Adrenal gland (tissue), 12 donors: ENCODE measurements around the gene DHCR24. TPM values are rescaled to one million over a fixed set of nuclear protein-coding genes. Genes with fewer than 3 reads are reported as not detected.

ENCODE experiments used
- DNase-seq, 7 donors: peaks; one replicate each; pipeline ENCODE4 v3.0.0-alpha.2; 2019 to 2020
- H3K27ac ChIP-seq, 5 donors: fragments of 200-600 bp; sonication (generic) in 4 of 5; 1 replicate in 3 of 5; 2 replicates in 2 of 5; pipeline versions ENCODE4 v1.5.1 to v1.8.0; 2016 to 2020; ENCODE audit warnings: mild to moderate bottlenecking in 1 of 5
- H3K27me3 ChIP-seq: fragments of 200-600 bp; 2 replicates; pipeline ENCODE4 v1.8.0; 2021
- H3K36me3 ChIP-seq, 2 donors: fragments of 200-600 bp; replicated peaks in 1 of 2; 1 replicate in 1 of 2; 2 replicates in 1 of 2; pipeline versions ENCODE4 v1.5.1 to v1.8.0; 2018 to 2022
- H3K4me1 ChIP-seq, 2 donors: fragments of 200-600 bp; replicated peaks in 1 of 2; 1 replicate in 1 of 2; 2 replicates in 1 of 2; pipeline versions ENCODE4 v1.5.1 to v1.8.0; 2018 to 2021
- H3K4me3 ChIP-seq, 4 donors: fragments of 200-600 bp; sonication (generic) in 3 of 4; one replicate each; pipeline ENCODE4 v1.5.1; 2016 to 2018
- H3K9me3 ChIP-seq, 3 donors: fragments of 200-600 bp; sonication (generic) in 1 of 3; replicated peaks in 1 of 3; 1 replicate in 2 of 3; 2 replicates in 1 of 3; pipeline versions ENCODE4 v1.5.1 to v1.8.0; 2016 to 2021
- POLR2A ChIP-seq, 2 donors: fragments of 450-650 bp; IDR thresholded peaks; one replicate each; pipeline ENCODE4 v1.6.1; 2017; ENCODE audit warnings: antibody characterized with exemption in 2 of 2, mild to moderate bottlenecking in 2 of 2, moderate library complexity in 1 of 2
- WGBS, 4 donors: extraction: QIAGEN DNeasy Blood & Tissue Kit in 2 of 4; methylation state at CpG; one replicate each; pipeline versions ENCODE4 v1.1.5 to v1.1.7; 2013 to 2017; 5-methylcytosine and 5-hydroxymethylcytosine counted together
- intact Hi-C, 2 donors: fragments of 100-400 bp; cut with DNase I; formaldehyde crosslinking; loops; one replicate each; pipeline versions ENCODE4 v1.14.1 to v1.15.0; 2022 to 2023
- polyA plus RNA-seq, 3 donors: library from polyadenylated mRNA; stranded (reverse); fragments of 200-250 nt in 2 of 3; fragments of 350-450 nt in 1 of 3; fragmentation: Illumina TruSeq in 1 of 3; extraction: RNeasy Lipid Tissue Mini Kit (QIAGEN cat#74804) in 1 of 3; gene quantifications; one replicate each; pipeline ENCODE4 v1.2.3, GENCODE V29; 2013 to 2014
- total RNA-seq, 9 donors: library from RNA; depleted of rRNA in 4 of 9; stranded (reverse); fragments of >200 nt in 4 of 9; fragments of 120-200 nt in 1 of 9; fragmentation: NEBNext Ultra II Directional in 1 of 9; extraction: Animal tissue kit (Norgen Biotek cat#: 25700) in 1 of 9; gene quantifications; one replicate each; pipeline versions ENCODE4 v1.1.0 to v1.2.4, GENCODE V29; 2013 to 2023
- TF ChIP-seq, protein P1 (sequence below), 6 experiments: fragments of 450-650 bp in 4 of 6; fragments of 200-600 bp in 2 of 6; sonication (generic) in 1 of 6; IDR thresholded peaks; 1 replicate in 5 of 6; 2 replicates in 1 of 6; pipeline versions ENCODE4 v1.5.1 to v1.8.0; 2016 to 2021; ENCODE audit warnings: antibody characterized with exemption in 6 of 6, mild to moderate bottlenecking in 2 of 6, moderate library complexity in 1 of 6
- donor health status: healthy with polysubstance abuse.
- donor health status: Bipolar disorder and iron deficiency.
- donor health status: DM: yes; HTN: yes; CAD: no.
- donor health status: DM: no; HTN: no; CAD: no.
- donor health status: DM: no; HTN: no; CAD: no.
- donor health status: DM: yes; HTN: yes; CAD: no.

Gene DHCR24
- total and polyA plus RNA-seq, 12 donors, result 138 to 4,801 (median 2,741) TPM

DNA sequence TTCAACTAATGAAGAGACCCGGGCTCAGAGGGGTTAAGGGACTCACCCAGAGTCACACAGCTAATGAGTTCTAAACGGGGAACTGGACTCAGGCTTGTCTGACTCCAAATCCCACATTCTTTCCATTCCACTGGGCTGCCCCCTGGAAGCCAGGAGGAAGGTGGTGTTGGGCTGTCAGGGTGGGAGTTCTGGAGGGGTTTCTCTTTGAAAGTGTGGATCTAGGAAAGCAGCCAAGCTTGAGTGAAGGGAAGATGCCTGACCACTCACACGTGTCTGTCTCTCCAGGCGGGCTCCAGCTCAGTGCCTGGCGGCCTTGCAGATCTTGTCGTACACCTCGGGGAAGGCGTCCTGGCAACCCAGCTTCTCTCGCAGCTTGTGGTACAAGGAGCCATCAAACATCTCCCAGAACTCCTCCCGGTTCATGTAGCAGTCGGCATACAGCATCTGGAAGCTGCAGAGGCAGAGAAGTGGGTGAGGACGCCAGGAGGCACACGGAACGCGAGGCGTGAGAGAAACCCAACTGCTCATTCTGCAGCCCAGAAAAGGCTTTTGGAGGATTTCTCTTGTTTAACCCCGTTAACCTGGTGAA, 35.0 kb downstream of the DHCR24 start:
- Histone ChIP-seq H3K27ac (peak overlapping the region in 1 of 5 donors; percentile 72), H3K9me3 (no peaks in the 10 kb centered on the region), H3K4me3 (no peak overlapping the region), H3K27me3 (no peaks in the 10 kb centered on the region), H3K36me3 (peaks cover 0 to 69% of the 10 kb centered on the region in 2 donors), H3K4me1 (peaks cover 6 to 19% of the 10 kb centered on the region in 2 donors)
- WGBS, 4 donors, result 72 to 91% (median 76%) methylated on average over 11 to 17 of the region's 17 CpGs
- intact Hi-C loops, result no loop called here
- DNase-seq, result peak in 2 of 7 donors; percentile 21 to 51
- no peak for TF ChIP-seq POLR2A (IDR thresholded peaks at IDR 0.05)
- TF ChIP-seq, protein P1, sequence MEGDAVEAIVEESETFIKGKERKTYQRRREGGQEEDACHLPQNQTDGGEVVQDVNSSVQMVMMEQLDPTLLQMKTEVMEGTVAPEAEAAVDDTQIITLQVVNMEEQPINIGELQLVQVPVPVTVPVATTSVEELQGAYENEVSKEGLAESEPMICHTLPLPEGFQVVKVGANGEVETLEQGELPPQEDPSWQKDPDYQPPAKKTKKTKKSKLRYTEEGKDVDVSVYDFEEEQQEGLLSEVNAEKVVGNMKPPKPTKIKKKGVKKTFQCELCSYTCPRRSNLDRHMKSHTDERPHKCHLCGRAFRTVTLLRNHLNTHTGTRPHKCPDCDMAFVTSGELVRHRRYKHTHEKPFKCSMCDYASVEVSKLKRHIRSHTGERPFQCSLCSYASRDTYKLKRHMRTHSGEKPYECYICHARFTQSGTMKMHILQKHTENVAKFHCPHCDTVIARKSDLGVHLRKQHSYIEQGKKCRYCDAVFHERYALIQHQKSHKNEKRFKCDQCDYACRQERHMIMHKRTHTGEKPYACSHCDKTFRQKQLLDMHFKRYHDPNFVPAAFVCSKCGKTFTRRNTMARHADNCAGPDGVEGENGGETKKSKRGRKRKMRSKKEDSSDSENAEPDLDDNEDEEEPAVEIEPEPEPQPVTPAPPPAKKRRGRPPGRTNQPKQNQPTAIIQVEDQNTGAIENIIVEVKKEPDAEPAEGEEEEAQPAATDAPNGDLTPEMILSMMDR (IDR thresholded peaks at IDR 0.05), result no peak

DNA sequence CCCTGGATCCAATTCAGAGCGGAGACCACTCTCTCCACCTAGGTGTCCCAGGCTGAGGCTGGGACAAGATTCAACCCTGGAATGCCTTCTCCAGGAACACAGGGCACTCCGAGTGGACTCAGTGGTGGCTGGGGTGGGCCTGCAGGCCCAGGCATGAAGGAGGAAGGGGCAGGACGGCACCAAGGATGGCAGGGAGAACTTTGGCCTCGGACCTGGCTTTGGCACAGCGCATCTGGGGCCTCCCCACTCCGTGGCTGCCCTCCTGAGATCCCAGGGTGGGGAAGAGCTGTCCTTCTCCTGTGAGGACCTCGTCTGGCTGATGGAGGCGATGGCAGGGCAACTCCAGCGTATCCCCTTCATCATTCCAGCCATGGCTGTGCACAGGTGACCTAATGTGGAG, 35.6 kb downstream of the DHCR24 start:
- Histone ChIP-seq H3K4me1 (peaks cover 3 to 17% of the 10 kb centered on the region in 2 donors), H3K27ac (peak overlapping the region in 2 of 5 donors; percentile 43 to 72), H3K27me3 (no peaks in the 10 kb centered on the region), H3K36me3 (peaks cover 0 to 69% of the 10 kb centered on the region in 2 donors), H3K4me3 (no peak overlapping the region), H3K9me3 (no peaks in the 10 kb centered on the region)
- 87 to 96% (median 89%) methylated on average over 6 to 9 of the region's 9 CpGs; no CpG with 5 or more reads in 1 of the 4 donors for WGBS, 4 donors
- intact Hi-C loops, result no loop called here
- no peak for DNase-seq
- TF ChIP-seq, protein P1 (IDR thresholded peaks at IDR 0.05), result no peak
- no peak for TF ChIP-seq POLR2A (IDR thresholded peaks at IDR 0.05)

DNA sequence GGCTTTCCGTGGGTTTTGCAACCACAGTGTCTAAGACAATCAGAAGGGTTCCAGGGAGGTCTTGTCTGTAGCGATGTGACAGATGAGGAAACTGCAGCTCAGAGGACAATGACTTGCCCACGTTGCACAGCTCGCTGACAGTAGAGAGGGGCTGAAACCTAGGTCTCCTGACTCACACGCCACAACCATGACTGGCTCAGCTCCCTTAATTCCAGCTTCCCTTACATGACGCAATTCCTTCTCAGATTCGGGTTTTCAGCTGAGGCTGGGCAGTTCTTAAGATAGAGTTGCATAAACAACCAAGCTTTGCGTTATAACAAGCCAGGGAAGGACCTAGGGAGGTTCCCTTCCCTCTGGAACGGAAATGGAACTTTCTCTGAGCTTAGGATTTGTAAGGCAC, 36.3 kb downstream of the DHCR24 start:
- Histone ChIP-seq H3K27me3 (no peaks in the 10 kb centered on the region), H3K9me3 (no peaks in the 10 kb centered on the region), H3K36me3 (peaks cover 0 to 69% of the 10 kb centered on the region in 2 donors), H3K4me3 (no peak overlapping the region), H3K27ac (peak overlapping the region in 2 of 5 donors; percentile 43 to 72), H3K4me1 (peaks cover 3 to 13% of the 10 kb centered on the region in 2 donors)
- intact Hi-C loops, result no loop called here
- WGBS, 4 donors, result 66 to 72% (median 69%) methylated on average over 9 of the region's 9 CpGs
- no peak for TF ChIP-seq POLR2A (IDR thresholded peaks at IDR 0.05)
- DNase-seq, result peak in 3 of 7 donors; percentile 37 to 54 (median 46)

DNA sequence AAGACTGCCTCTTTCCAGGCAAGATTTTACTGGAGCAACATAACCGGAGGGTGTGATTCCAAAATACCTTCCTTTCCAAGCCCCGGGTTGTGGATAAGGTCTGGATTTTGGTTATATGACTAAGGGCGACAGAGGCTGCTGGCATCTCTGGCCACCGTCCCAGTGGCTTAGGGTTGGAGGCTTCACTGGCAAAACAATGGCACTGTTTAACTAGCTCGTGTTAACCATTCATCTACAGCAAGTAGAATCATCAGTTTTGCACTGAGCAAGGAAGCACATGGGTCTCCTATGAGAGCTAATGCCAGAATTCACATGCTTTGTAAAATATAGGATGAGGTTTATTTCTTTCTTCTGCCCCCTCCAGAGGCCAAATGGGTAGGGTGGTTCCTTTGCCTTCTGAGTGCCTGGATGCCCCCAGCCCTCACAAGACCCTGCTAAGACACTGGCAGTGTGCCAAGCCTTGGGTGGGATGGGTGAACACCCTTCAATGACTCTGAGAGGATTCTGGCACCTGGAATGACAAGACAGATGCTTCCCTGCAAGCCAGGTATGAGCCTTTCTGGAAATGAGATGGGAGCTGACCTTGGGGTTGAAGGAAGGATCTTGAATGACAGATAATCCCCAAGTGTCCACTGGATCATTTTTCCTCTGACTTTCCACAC, 36.8 kb downstream of the DHCR24 start:
- H3K4me3 ChIP-seq, result no peak overlapping the region
- 38 to 72% (median 65%) methylated on average over 3 to 5 of the region's 5 CpGs for WGBS, 4 donors
- H3K27me3 ChIP-seq, result no peaks in the 10 kb centered on the region
- peak overlapping the region in 2 of 5 donors; percentile 43 to 72 for H3K27ac ChIP-seq
- TF ChIP-seq, protein P1 (IDR thresholded peaks at IDR 0.05), result no peak
- no peak for TF ChIP-seq POLR2A (IDR thresholded peaks at IDR 0.05)
- DNase-seq, result peak in 1 of 7 donors; percentile 55
- H3K36me3 ChIP-seq, result peaks cover 0 to 66% of the 10 kb centered on the region in 2 donors
- intact Hi-C loops, result no loop called here
- peaks cover 3 to 11% of the 10 kb centered on the region in 2 donors for H3K4me1 ChIP-seq
- no peaks in the 10 kb centered on the region for H3K9me3 ChIP-seq
